HG02943 (cell line): ENCODE results near the gene PTGES2.
A peak's percentile ranks its signal among the peaks of the same experiment; 100 is the strongest.
"Not testable (repeated sequence)": the region's sequence is repeated elsewhere in the genome, so short reads cannot be mapped to it uniquely, and the experiment has no call there.

Experiments used
- ATAC-seq: cut with Tn5 transposase; IDR thresholded peaks from one replicate; pipeline ENCODE4 v1.9.1; 2021; ENCODE audit warnings: mild to moderate bottlenecking, low read depth, moderate library complexity; ENCODE audit not compliant: unreplicated experiment

The PTGES2 gene

DNA sequence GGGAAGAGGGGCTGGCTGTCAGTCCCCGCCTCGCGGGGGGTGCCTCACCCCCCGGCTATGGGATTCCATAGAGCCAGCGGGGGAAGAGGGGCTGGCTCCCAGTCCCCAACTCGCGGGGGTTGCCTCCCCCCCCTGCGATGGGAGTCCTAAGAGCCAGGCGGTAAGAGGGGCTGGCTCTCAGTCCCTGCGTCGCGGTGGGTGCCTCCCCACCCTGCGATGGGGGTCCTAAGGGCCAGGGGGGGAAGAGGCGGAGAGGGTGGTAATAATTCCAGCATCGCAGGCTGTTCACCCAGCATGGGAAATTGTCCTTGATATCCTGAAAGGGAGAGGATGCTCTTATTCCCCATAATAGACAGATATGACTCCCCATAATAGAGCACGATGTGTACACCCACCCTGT, 12.1 kb upstream of the PTGES2 start:
- no peak for ATAC-seq

DNA sequence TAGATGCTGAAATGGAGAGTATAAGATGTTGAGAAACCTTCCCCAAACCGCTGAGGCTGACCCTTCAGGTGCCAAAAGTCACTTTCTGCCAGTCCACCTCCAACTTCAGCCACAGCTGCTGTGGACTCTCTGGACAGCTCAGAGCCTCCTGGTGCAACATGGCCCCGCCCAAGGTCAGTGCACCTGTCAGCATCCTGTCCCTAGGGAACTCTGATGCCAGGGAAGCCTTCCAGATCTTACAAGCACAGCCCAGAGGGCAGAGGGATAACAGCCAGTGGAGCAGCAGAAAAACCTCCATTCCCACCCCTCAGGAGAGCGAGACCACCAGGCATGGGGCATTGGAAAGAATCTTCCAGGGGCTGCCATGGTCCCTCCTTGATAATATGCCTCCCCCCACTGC, 10.5 kb upstream of the PTGES2 start:
- no peak for ATAC-seq

DNA sequence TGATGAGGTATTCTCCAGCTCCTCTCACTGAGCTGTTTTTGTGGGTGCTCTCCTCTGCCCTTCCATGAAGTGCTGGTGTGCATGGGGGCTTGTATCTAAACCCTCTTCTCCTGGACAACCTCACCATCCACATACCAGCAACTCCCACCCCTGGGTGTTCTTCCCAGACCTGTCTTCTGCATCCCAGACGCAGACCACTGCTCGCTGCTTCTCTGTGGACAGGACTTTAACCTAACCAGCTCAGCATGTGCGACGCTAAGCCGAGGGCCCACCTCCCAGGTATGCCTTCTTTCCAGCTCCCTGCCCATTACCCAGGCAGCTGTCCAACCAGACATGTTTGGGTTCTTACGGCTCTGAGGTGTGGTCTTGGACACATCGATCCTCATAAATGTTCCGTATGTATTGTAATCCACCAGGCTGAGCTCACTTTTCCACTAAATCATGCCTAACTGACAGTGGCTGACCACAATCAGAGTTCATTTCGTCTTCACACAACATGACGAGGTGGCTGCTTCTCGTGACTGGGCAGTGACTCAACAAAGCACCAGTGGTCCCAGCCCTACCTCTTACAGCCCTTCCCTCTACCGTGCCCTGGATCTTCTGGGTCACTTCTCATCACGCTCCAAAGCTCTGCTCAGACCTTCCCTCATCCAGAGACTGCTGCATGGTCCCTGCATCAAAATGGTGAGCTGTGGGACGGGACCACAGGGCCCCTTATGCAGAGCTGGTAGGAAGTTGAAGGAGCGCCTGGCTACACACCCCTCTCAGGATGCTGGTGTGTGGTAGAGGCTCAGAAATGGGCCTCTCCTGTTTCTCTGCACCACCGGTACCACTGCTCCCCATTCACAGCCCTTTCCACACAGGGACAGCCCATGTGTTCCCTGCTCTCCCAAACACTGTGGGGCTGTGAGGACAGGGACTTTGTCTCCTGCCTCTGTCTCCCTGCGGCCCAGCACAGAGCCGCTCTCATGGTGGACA, 9.6 kb upstream of the PTGES2 start:
- no peak for ATAC-seq

DNA sequence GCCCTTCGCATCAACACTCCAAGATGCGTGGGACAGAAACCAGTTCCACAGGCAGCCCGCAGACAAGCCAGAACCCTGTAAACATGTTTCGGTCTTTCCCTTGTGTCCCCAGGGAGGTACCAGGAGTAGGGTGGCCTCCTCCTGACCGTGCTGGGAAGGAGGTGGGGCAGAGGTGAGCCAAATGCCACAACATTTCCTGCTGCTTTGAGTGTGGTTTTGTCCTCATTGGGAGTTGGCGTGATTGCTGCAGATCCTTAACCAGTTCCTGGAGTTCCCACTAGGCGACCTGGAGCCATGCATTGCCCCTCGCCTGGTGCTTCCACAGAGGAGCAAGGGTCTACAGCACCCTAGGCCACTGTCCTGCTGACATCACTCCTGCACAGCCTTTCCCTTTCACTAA, 8.0 kb upstream of the PTGES2 start:
- ATAC-seq, result not testable (repeated sequence)

DNA sequence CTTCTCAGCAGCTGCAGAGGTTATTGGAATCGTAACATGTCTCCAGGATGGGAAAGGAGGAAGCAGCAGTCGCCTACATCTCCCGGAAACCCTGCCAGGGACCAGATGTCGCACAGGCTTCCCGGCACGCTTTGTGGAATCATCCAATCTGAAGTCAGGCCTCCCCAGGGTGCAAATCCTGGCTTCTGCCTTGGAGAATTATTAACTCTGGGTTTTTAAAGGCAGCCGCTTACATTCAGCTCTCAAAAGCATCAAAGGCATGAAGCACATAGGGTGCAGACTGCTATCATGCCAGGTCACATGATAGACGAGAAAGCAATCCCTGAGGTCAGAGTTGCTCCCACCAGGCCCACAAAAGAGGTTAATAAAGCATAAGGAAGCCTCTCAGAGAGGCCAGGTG, 4.6 kb upstream of the PTGES2 start:
- ATAC-seq, result not testable (repeated sequence)

DNA sequence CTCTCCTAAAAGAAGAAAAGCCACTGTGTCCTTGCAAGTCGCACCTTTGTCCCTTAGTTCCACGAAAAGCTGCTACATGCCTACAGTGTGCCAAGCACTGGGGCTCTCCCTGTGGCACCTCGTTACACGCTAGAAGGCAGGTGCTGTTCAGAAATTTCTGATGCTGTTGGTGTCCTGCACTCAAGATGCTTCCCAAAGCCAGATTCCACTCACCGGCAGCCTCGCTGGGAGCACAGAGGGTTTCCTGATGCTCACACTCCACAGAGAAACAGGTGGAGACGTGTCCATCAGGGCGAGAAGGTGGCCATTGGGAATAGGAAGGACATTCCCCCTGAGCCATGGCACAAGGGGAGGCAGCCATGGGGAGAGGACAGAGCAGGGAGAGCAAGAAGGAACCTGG, 3.8 kb upstream of the PTGES2 start:
- ATAC-seq, result not testable (repeated sequence)

DNA sequence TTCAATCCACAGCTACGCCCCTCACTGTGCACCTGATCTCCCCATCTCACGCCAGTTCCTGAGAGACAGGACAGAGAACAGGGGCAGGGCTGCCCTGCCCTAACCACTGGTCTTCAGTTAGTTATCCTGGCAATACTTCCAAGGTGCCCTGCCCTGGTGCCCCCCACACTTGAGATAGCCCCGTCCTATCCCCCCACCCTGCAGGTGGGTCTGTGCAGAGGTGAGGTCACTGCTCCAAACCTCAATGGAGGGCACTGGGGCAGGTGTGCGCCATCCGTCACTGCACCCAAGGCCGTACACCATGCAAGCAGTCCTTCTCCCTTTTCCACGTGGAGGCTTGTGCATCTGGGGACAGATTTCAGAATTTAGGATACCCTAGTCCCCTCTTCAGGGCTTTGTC, 3.1 kb upstream of the PTGES2 start:
- ATAC-seq, result not testable (repeated sequence)

DNA sequence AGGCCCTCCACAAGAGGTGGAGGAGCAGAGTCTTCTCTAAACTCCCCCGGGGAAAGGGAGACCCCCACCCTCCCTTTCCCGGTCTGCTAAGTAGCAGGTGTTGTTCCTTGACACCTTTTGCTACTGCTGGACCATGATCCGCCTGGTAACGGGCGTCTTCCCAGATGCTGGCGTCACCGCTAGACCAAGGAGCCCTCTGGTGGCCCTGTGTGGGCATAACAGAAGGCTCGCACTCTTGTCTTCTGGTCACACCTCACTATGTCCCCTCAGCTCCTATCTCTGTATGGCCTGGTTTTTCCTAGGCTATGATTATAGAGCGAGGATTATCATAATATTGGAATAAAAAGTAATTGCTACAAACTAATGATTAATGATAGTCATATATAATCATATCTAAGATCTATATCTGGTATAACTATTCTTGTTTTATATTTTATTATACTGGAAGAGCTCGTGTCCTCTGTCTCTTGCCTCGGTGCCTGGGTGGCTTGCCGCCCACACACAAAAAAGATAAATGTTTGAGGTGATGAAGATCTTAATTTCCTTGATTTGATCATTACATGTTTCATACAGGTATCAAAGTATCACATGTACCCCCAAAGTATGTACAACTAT, 2.6 kb upstream of the PTGES2 start:
- not testable (repeated sequence) for ATAC-seq

DNA sequence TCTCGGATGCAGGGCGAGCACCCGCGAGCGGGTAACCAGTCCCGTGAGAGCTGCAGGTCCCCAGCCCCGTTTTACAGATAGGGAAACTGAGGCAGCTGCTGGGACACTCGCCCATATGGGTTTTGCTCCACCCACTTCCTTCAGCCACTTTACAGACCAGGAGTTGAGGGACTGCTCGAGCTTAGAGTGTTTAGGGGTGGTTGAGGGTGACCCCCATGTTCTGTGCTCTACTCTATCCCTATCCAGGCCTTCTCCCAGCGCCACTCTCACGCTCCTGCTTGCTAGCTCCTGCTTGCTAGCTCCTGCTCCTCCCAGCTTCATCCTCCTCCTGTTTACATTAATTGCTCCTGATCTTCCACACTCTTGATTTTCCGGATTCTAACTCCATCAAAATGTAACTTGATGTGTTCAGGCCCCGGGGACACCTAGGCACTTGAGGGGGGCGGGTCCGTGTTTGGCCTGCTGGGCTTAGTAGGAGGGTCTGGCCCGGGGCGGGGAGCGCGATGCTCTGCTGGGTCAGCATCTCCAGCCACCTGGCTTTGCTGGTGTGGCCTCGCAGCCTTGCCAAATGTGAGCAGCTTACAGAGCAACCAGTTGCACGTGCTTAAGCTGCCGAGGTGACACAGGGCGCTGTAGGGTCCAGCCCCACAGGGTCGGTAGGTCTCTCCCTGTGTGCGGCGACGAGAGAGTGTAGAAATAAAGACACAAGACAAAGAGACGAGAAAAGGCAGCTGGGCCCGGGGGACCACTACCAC, 1.5 kb upstream of the PTGES2 start:
- no peak for ATAC-seq

DNA sequence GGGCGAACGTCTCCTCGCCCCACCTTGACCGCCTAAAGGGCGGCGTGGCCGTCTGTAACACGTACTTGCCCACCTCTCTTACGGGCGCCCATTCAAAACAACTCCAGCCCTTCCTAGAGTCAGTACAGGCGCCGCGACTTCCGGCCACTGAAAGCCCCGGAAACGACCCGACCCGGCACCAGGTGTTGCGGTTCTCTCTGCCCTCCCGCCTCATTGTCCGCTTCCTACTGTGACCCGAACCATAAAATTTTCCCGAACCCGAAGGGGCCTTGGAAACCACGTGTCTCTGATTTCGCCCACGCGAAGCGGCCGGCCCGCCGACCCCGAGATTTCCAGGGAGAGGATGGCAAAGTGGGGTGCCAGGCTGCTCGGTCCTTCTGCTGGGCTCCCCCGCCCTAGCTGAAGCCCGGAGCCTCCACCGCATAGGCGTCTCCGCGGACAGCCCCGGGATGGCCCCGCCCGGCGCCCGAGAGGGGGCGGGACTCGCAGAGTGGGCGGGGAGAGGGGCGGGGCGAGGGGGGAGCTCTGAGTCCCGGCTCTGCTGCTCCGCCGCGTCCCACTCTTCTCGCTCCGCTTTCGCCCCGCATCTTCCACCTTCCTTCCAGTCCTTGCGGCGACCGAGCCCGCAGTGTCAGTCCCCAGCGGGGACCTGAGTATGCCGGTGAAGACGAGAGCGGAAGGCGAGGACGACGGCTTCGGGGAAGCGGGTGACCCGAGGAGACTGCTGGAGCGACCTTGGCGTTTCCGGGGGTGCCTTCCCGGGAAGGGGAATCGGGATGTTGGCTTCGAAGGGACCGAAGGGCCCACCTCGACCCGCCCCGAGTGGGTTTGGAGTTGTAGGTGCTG, 684 bp upstream of the PTGES2 start:
- peak; percentile 53 for ATAC-seq

DNA sequence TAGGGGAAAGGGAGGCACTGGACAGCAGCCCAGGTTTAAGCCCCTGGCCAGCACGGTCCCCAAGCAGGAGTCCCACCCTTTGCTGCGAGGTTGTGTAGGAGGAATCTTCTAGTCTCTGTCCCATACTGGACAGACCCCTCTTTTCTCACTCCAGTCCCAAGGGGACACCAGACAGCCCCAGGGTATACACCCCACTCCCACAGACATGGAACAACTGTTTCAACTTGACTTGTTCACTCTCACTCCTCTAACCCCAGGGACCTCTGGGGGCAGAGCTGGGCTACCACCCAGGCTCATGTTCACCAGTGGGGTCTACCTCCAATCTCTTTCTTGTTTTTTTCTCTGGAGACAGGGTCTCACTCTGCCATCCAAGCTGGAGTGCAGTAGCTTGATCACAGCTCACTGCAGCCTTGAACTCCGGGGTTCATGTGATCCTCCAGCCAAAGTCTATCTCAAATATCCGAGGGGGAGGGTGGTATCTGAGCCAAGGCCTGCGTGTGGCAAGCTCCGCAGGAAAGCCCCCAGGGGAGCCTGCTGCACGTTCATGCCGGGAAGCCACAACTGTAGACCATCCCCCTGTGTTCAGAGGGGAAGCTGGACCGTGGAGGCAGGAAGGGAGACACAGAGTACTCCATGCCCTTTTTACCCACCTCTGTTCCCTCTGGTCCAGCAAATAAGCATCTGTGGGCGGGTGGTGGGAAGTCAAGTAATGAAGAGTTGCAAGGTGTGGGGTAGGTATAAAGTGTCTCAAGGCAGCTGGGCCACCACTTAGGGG, 1.8 kb downstream of the PTGES2 start:
- no peak for ATAC-seq

DNA sequence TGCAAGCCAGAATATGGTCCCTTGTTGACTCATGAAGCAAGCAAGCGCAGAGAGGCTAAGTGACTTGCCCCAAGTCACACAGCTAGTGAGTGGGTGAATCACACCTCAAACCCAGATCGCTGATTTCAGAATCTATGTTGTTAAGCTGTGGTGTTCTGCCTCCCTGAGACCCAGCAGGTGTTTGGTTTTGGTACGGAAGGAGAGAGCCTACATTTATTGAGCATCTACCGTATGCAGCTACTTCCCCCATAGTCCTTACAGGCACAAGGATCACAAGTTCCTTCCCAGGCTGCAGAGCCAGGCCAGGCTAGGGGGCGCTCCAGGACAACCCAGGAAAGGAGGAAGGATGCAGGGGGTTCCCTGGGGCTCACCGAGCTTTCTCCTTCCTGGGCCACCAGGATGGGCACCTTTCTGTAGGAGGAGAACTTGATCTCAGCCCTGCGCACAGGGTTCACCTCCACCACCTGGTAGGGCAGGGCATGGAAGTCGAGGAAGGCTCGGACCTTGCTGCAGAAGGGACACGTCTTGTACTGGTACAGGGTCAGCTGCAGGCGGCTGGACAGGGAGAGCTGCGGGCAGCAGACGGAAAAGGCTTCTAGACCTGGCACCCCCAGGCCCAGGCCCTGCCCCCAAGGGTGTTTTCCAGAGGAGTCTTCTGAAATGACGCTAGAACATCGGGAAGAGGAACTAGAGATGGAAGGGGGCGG, 2.5 kb downstream of the PTGES2 start:
- no peak for ATAC-seq

DNA sequence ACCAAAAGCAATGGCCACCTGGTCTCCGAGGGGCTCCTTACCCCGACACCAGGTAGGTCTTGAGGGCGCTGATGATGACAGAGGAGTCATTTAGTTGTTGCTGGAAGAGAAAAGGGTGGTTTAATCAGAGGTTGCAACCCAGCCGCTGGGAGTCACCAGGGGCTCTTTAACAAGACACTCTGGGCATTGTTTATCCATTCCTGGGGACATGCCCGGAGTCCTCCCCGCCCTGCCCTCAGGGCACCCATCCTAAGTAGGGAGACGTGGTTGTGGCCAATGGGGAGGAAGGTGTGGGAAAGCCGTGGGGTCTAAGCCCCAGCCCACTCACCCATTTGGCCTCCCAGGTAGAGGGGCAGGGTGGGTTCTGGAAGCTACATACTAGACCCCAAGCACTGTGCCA, 3.1 kb downstream of the PTGES2 start:
- ATAC-seq, result no peak

DNA sequence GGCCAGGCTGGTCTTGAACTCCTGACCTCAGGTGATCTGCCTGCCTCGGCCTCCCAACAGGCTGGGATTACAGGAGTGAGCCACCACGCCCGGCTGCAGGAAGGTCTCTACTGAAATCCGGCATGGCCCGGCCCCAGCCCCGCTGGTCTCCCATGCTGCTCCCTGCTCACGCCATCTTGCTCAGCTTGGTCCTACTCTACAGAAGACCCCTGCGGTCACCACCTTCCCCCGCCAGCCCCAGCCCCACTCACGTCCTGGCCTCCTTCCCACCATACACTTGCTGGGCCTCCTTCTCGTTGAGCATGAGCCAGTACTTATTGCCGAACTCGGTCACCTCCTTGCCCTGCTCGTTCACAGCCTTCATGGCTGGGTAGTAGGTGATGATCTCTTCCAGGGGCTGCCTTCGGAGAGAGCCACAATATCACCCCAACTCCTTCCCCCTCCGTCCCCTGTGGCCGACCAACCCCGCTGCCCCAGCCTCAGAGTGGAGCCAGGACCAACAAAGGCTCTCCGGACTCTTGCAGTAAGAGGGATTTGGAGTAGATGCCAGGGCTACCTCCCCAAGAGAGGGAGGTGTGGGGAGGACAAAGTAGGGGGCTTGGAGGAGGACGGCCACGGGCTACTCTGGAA, 4.0 kb downstream of the PTGES2 start:
- no peak for ATAC-seq

DNA sequence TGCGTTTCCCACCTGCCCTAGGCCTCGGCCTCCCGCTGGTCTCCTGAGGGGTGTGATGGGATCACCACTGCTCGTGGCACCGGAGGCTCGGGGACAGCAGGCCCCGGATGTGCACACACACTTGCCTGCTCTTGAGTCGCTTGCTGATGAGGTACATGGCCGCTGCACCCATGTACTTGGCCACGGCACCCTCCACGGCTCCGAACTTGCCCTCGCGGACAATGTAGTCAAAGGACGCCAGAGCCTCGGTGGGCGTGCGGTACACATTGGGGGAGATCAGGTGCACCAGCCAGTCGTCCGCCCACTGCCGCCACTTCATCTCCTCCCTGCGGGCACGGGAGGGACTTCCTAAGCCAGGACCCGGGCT, 4.7 kb downstream of the PTGES2 start:
- no peak for ATAC-seq

DNA sequence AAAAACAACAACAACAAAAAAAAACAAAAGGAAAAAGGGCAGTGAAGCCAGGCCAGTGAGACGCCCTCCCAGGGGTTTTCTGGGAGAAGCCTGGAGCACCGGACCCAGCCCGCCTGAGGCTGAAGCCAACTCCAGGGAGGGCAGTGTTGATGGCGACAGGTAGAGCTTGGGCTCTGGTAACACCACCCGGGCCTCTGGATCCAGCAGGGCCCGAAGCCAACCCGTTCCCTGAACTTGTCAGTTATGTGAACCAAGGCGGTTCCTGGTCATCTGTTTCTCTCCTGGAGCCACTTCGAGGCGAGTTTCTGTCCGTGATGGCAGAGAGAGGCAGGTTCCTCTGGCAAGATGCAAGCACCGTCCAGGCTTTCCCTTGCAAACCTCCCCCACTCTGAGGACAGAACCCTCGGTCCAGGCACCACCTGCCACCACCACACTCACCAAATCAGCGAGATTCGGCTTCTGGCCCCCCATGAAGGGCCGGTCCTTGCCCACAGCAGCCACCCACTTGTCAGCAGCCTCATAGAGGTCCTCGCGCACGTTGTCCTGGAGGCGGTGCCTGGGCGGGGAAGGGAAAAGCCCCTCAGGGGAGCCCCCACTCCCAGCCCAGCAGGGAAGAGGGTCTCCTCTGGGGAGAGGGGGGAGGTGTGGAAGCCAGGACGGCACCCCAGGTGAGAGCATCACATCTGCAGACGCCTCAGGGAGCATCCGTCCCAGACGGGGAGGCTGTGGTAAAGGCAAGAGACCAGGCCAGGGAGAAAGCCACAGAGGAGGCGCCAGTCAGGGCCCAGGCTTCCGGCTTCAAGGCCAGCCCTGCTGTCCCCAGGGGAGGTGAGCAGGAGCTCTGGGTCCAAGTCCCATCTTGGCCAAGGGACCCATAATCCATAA, 5.4 kb downstream of the PTGES2 start:
- ATAC-seq, result no peak

DNA sequence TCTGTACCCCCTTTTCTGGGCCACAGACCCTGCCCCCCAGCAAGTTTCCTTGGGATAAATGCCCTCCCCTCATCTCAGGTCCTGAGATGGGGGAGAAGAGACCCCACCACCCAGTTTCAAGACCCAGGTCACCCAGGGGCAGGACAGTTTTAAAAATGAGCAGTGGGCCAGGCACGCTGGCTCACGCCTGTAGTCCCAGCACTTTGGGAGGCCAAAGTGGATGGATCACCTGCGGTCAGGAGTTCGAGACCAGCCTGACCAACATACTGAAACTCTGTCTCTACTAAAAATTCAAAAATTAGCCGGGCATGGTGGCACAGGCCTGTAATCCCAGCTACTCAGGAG, 6.1 kb downstream of the PTGES2 start:
- no peak for ATAC-seq
